BJ (cell line): ENCODE data around the gene CDHR3. TPM values are rescaled to one million over a fixed set of nuclear protein-coding genes. Genes with fewer than 3 reads are reported as not detected.

Experiments used
- CTCF ChIA-PET: fragments of 350-600 bp; formaldehyde crosslinking; extraction: SDS; loops from one replicate; lab custom pipeline; 2021; ENCODE audit warnings: antibody characterized with exemption, inconsistent platforms; lab: Yijun Ruan, JAX
- POLR2A ChIA-PET: fragments of 300-600 bp; sonication (Branson Sonifier 250); formaldehyde crosslinking; extraction: SDS; loops from one replicate; lab custom pipeline; 2021; ENCODE audit warnings: antibody characterized with exemption; lab: Charles Lee
- DNase-seq: peaks from one replicate; pipeline ENCODE4 v3.0.0-alpha.2; 2011; ENCODE audit warnings: low read depth
- H3K27me3 ChIP-seq: 2 replicates; pipeline ENCODE4 v1.6.0; 2011; ENCODE audit warnings: low read length; ENCODE audit not compliant: control insufficient read depth, insufficient read depth
- H3K36me3 ChIP-seq: 2 replicates; pipeline ENCODE4 v1.5.1; 2011; ENCODE audit warnings: low read length; ENCODE audit not compliant: control insufficient read depth, insufficient read depth
- H3K4me3 ChIP-seq: 2 replicates; pipeline ENCODE4 v1.5.1; 2011; ENCODE audit warnings: low read depth, mild to moderate bottlenecking, control low read depth, low read length
- CTCF ChIP-seq: IDR thresholded peaks from 2 replicates; pipeline ENCODE4 v1.5.1; 2011; ENCODE audit warnings: low read depth, mild to moderate bottlenecking, control low read depth, inconsistent platforms, low read length, moderate library complexity; ENCODE audit not compliant: insufficient read depth
- polyA plus RNA-seq: library from polyadenylated mRNA; depleted of rRNA; stranded (reverse); fragments of >200 nt; gene quantifications from 2 replicates; pipeline ENCODE4 v1.2.3, GENCODE V29; 2011

The CDHR3 gene
- polyA plus RNA-seq, 1 experiment, result 2.9 TPM

GRCh38 chr7:106038916-106039315 is 75.9 kb downstream of the CDHR3 start:
- ChIA-PET POLR2A (no interaction called here), CTCF (interaction anchor here (0.6 to 11.0 kb wide), 10 partner anchors 11 to 386 kb away, joined by 3 to 128 read pairs (median 8); no protein-coding TSS in a partner anchor)
- Histone ChIP-seq H3K36me3 (no peaks in the 10 kb centered on the region), H3K4me3 (no peak overlapping the region), H3K27me3 (peaks cover under 1% of the 10 kb centered on the region; the same call in 1 of the 2 replicates)
- no peak for TF ChIP-seq CTCF
- DNase-seq, result no peak

- Histone ChIP-seq H3K27me3 (peaks cover 3% of the 10 kb centered on the region; the same call in 1 of the 2 replicates), H3K36me3 (no peaks in the 10 kb centered on the region), H3K4me3 (no peak overlapping the region)
- TF ChIP-seq CTCF, result peak; percentile 55
- peak; percentile 82 for DNase-seq
- ChIA-PET CTCF (interaction anchor here (0.6 to 11.0 kb wide), 15 partner anchors 10 to 628 kb away, joined by 3 to 128 read pairs (median 4); no protein-coding TSS in a partner anchor), POLR2A (no interaction called here)
Measured at GRCh38 chr7:106039486-106040060, 76.5 kb downstream of the CDHR3 start.

GRCh38 chr7:106041140-106041717 is 78.2 kb downstream of the CDHR3 start:
- Histone ChIP-seq H3K27me3 (peaks cover 6% of the 10 kb centered on the region), H3K4me3 (no peak overlapping the region), H3K36me3 (no peaks in the 10 kb centered on the region)
- ChIA-PET CTCF (interaction anchor here (0.8 to 11.0 kb wide), 13 partner anchors 9 to 391 kb away, joined by 3 to 128 read pairs (median 8); no protein-coding TSS in a partner anchor), POLR2A (no interaction called here)
- no peak for DNase-seq
- peak; percentile 62 for TF ChIP-seq CTCF

- TF ChIP-seq CTCF, result no peak
- Histone ChIP-seq H3K36me3 (no peaks in the 10 kb centered on the region), H3K27me3 (peaks cover 8% of the 10 kb centered on the region), H3K4me3 (no peak overlapping the region)
- no peak for DNase-seq
- ChIA-PET POLR2A (interaction anchor here (0.7 kb wide), 1 partner anchor 42 kb away, joined by 19 read pairs; no protein-coding TSS in a partner anchor), CTCF (interaction anchor here (0.7 to 11.0 kb wide), 37 partner anchors 8 to 1159 kb away, joined by 3 to 128 read pairs (median 4); partner anchors contain the start of gene ATXN7L1)
Measured at GRCh38 chr7:106042196-106042611, 79.1 kb downstream of the CDHR3 start.

DNA sequence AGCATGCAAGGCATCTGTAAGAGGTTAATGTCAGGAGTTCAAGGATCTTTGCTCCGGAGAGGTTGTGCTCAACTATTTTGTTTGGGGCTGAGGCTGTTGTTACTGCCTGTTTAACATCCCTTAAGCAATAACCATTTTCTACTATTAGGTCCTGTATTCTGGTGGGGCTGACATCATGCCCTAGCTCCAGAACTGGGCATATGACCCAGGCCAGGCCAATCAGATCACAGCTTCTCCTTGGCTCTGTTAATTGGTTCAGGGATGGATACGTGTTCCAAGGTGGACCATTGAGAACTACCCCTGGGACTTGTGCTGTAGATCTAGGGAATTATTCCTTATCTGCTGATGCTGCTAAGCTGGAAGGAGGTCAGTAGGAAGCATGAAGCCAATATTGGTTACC is 82.1 kb downstream of the CDHR3 start:
- CTCF ChIA-PET, result interaction anchor here (1.0 to 11.0 kb wide), 9 partner anchors 35 to 392 kb away, joined by 3 to 128 read pairs (median 4); no protein-coding TSS in a partner anchor
- no peaks in the 10 kb centered on the region for H3K36me3 ChIP-seq
- DNase-seq, result no peak
- no peak overlapping the region for H3K4me3 ChIP-seq
- POLR2A ChIA-PET, result no interaction called here
- TF ChIP-seq CTCF, result no peak
- peaks cover 8% of the 10 kb centered on the region for H3K27me3 ChIP-seq
